Right lobe of liver (tissue), 4 donors: Measurements from ENCODE around the gene DKK1.

Experiments used
- CTCF ChIP-seq, 4 donors: fragments of 200-600 bp in 3 of 4; fragments of 450-650 bp in 1 of 4; IDR thresholded peaks; one replicate each; pipeline versions ENCODE4 v1.5.1 to v1.8.0; 2016 to 2022; ENCODE audit warnings: antibody characterized with exemption in 4 of 4, mild to moderate bottlenecking in 2 of 4
- POLR2A ChIP-seq: fragments of 450-650 bp; IDR thresholded peaks from one replicate; pipeline ENCODE4 v1.6.1; 2017; ENCODE audit warnings: antibody characterized with exemption, mild to moderate bottlenecking
- donor health status: DM: no; HTN: no; CAD: no.
- donor health status: DM: no; HTN: no; CAD: no.
- donor health status: DM: no; HTN: yes; CAD: no.

- TF ChIP-seq POLR2A, result no peak
- TF ChIP-seq CTCF (IDR thresholded peaks at IDR 0.05), result no peak
Measured at GRCh38 chr10:52331638-52332364, 17.7 kb downstream of the DKK1 start.
